ENCODE measurements around the gene MAP2K5.

MAP2K5 gene

GRCh38 chr15:67788986-67789385, 246.5 kb downstream of the MAP2K5 start:
- no peak for DNase-seq

- no peak for DNase-seq
Measured at GRCh38 chr15:67790610-67791319, 248.3 kb downstream of the MAP2K5 start.

GRCh38 chr15:67792250-67792942, 249.9 kb downstream of the MAP2K5 start:
- DNase-seq, result no peak

GRCh38 chr15:67794832-67795574, 252.5 kb downstream of the MAP2K5 start:
- DNase-seq, result no peak

GRCh38 chr15:67796196-67797127, 254.0 kb downstream of the MAP2K5 start:
- no peak for DNase-seq

- DNase-seq, result no peak
Measured at GRCh38 chr15:67799801-67800205, 257.3 kb downstream of the MAP2K5 start.

- no peak for DNase-seq
Measured at GRCh38 chr15:67801142-67801541, 258.6 kb downstream of the MAP2K5 start.

- DNase-seq, result no peak
Measured at GRCh38 chr15:67801926-67802914, 259.7 kb downstream of the MAP2K5 start.

GRCh38 chr15:67803299-67803698, 260.8 kb downstream of the MAP2K5 start:
- no peak for DNase-seq

- DNase-seq, result no peak
Measured at GRCh38 chr15:67803996-67804843, 261.7 kb downstream of the MAP2K5 start.

GRCh38 chr15:67805008-67805665, 262.6 kb downstream of the MAP2K5 start:
- no peak for DNase-seq

GRCh38 chr15:67805666-67806516, 263.4 kb downstream of the MAP2K5 start:
- no peak for DNase-seq

- DNase-seq, result no peak
Measured at GRCh38 chr15:67806536-67806935, 264.0 kb downstream of the MAP2K5 start.

GRCh38 chr15:67807141-67807540, 264.6 kb downstream of the MAP2K5 start:
- no peak for DNase-seq

- DNase-seq, result no peak
Measured at GRCh38 chr15:67807836-67808235, 265.3 kb downstream of the MAP2K5 start.

- DNase-seq, result no peak
Measured at GRCh38 chr15:67808821-67809220, 266.3 kb downstream of the MAP2K5 start.

GRCh38 chr15:67809441-67809840, 266.9 kb downstream of the MAP2K5 start:
- DNase-seq, result no peak

GRCh38 chr15:67809866-67810265, 267.4 kb downstream of the MAP2K5 start:
- no peak for DNase-seq

GRCh38 chr15:67812241-67812644, 269.7 kb downstream of the MAP2K5 start:
- DNase-seq, result no peak

All from DMS79 (cell line).